Measurements from ENCODE around the gene ZFYVE28. TPM values are rescaled to one million over a fixed set of nuclear protein-coding genes. Genes with fewer than 3 reads are reported as not detected.

The ZFYVE28 gene
- total RNA-seq, 2 experiments from 2014 or later = 26.2 to 28.0 TPM

DNA sequence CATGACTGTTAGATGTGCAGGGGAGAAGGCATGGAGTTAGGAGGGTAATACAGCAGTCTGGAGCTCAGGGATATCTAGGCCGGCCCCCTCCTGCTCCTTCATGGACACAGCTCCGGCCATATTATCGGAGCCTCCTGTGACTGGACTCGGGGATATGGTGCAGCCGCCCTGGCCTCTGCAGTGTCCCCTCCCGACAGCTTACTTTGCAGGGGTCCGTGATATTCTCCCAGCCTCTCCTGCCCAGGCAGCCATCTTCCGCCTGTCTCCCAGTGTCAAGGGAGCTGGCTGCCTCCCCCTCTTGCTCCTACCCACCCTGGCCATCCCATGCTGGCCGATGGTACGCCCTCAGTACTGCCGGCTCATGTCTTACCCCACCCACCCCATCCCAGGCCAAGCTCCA, 30.6 kb upstream of the ZFYVE28 start:
- CTCF ChIA-PET = interaction anchor here (1.1 kb wide), 1 partner anchor 30 kb away, joined by 4 read pairs; the partner anchor contains the start of genes CFAP99 and ZFYVE28

DNA sequence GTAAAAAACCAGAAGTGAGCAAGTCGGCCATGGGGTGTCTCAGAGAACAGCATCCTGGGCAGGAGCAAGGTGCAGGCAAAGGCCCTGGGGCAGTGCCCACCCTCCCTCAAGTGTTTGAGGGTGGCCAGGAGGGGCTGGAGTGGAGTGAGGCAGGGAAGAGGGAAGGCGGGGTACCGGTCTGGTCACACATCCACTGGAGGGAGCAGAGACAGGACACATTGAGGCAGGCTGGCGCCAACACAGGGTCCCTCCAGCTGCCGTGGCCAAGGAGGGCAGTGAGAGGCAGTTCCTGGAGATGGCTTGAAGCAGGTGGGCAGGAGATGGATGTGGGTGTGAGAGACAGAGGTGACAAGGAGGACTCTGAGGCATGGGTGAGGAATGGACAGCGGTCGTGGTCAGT, 30.1 kb upstream of the ZFYVE28 start:
- Mint-ChIP-seq H3K27me3 (no peaks in the 10 kb centered on the region), H3K4me1 (ENCODE audit: low read depth) (no peaks in the 10 kb centered on the region), H3K9me3 (no peaks in the 10 kb centered on the region), H3K4me3 (no peak overlapping the region), H3K27ac (no peak overlapping the region), H3K36me3 (ENCODE audit: low read depth) (no peaks in the 10 kb centered on the region)
- TF ChIP-seq, protein P1, sequence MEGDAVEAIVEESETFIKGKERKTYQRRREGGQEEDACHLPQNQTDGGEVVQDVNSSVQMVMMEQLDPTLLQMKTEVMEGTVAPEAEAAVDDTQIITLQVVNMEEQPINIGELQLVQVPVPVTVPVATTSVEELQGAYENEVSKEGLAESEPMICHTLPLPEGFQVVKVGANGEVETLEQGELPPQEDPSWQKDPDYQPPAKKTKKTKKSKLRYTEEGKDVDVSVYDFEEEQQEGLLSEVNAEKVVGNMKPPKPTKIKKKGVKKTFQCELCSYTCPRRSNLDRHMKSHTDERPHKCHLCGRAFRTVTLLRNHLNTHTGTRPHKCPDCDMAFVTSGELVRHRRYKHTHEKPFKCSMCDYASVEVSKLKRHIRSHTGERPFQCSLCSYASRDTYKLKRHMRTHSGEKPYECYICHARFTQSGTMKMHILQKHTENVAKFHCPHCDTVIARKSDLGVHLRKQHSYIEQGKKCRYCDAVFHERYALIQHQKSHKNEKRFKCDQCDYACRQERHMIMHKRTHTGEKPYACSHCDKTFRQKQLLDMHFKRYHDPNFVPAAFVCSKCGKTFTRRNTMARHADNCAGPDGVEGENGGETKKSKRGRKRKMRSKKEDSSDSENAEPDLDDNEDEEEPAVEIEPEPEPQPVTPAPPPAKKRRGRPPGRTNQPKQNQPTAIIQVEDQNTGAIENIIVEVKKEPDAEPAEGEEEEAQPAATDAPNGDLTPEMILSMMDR (IDR thresholded peaks at IDR 0.05) = no peak
- POLR2A ChIA-PET = no interaction called here
- DNase-seq (no peak), ATAC-seq (ENCODE audit: poor library complexity) (no peak)
- Histone ChIP-seq H3K9me3 (ENCODE audit: control insufficient read depth in 1 of 2, insufficient read depth in 1 of 2, low read length in 2 of 2) (no peaks in the 10 kb centered on the region), H3K36me3 (ENCODE audit: insufficient read depth, low read length) (no peaks in the 10 kb centered on the region), H3K27ac (ENCODE audit: low read depth in 1 of 2, low read length in 2 of 2) (no peak overlapping the region), H3K27me3 (ENCODE audit: control insufficient read depth in 1 of 2, insufficient read depth in 2 of 2, low read length in 2 of 2) (no peaks in the 10 kb centered on the region), H3K4me3 (ENCODE audit: low read length) (no peak overlapping the region), H3K4me1 (ENCODE audit: insufficient read depth, low read length) (no peaks in the 10 kb centered on the region)
- intact Hi-C loops (cut with DNase I, micrococcal nuclease) = no loop called here
- CTCF ChIA-PET = no interaction called here

More for the DNA sequence above, 30.6 kb upstream of the ZFYVE28 start:
- H3K27me3 Mint-ChIP-seq = no peaks in the 10 kb centered on the region
- no peaks in the 10 kb centered on the region for H3K36me3 Mint-ChIP-seq (ENCODE audit: low read depth)
- no peaks in the 10 kb centered on the region for H3K4me1 Mint-ChIP-seq (ENCODE audit: low read depth)
- Histone ChIP-seq H3K27ac (ENCODE audit: low read depth in 1 of 2, low read length in 2 of 2) (no peak overlapping the region), H3K9me3 (ENCODE audit: control insufficient read depth in 1 of 2, insufficient read depth in 1 of 2, low read length in 2 of 2) (no peaks in the 10 kb centered on the region), H3K4me3 (ENCODE audit: low read length) (no peak overlapping the region), H3K4me1 (ENCODE audit: insufficient read depth, low read length) (no peaks in the 10 kb centered on the region), H3K27me3 (ENCODE audit: control insufficient read depth in 1 of 2, insufficient read depth in 2 of 2, low read length in 2 of 2) (no peaks in the 10 kb centered on the region), H3K36me3 (ENCODE audit: insufficient read depth, low read length) (no peaks in the 10 kb centered on the region)
- intact Hi-C loops (cut with DNase I, micrococcal nuclease) = no loop called here
- ATAC-seq (ENCODE audit: poor library complexity) (no peak), DNase-seq (no peak)
- TF ChIP-seq, protein P1 (IDR thresholded peaks at IDR 0.05) = no peak
- POLR2A ChIA-PET = no interaction called here
- no peak overlapping the region for H3K4me3 Mint-ChIP-seq
- H3K27ac Mint-ChIP-seq = no peak overlapping the region
- no peaks in the 10 kb centered on the region for H3K9me3 Mint-ChIP-seq

DNA sequence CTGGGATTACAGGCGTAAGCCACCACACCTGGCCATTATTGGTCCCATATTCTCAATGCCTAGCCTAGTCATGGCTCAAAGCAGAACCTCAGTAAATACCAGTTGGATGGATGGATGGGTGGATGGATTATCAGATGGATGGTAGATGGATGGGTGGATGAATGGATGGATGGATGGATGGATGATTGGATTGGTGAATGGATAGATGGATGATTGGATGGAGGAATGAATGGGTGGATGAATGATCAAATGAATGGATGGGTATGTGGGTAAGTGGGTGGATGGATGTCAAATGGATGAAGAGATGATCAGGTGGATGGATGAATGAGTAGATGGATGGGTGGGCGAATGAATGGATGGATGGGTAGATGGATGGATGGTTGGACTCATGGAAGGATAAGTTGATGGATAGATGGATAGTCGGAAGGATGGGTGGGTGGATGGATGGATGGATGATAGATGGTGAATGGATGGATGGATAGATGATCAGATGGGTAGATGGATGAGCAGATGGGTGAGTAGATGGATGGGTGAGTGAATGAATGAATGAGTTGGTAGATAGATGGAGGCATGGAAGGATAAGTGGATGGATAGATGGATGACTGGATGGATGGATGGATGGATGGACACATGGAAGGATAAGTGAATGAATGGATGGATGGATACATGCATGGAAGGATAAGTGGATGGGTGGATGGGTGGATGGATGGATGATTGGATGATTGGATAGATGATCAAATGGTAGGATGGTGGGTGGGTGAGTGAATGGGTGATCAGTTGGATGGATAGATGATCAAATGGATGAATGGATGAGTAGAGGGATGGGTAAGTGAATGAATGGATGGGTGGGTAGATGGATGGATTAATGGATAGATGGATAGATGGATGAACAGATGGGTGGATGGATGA, 28.5 kb upstream of the ZFYVE28 start:
- Mint-ChIP-seq H3K4me3 (no peak overlapping the region), H3K27ac (no peak overlapping the region), H3K4me1 (ENCODE audit: low read depth) (no peaks in the 10 kb centered on the region), H3K36me3 (ENCODE audit: low read depth) (no peaks in the 10 kb centered on the region), H3K27me3 (no peaks in the 10 kb centered on the region), H3K9me3 (no peaks in the 10 kb centered on the region)
- CTCF ChIA-PET = no interaction called here
- POLR2A ChIA-PET = no interaction called here
- Histone ChIP-seq H3K9me3 (ENCODE audit: control insufficient read depth in 1 of 2, insufficient read depth in 1 of 2, low read length in 2 of 2) (no peaks in the 10 kb centered on the region), H3K4me3 (ENCODE audit: low read length) (no peak overlapping the region), H3K36me3 (ENCODE audit: insufficient read depth, low read length) (no peaks in the 10 kb centered on the region), H3K27me3 (ENCODE audit: control insufficient read depth in 1 of 2, insufficient read depth in 2 of 2, low read length in 2 of 2) (no peaks in the 10 kb centered on the region), H3K4me1 (ENCODE audit: insufficient read depth, low read length) (peaks cover 2% of the 10 kb centered on the region), H3K27ac (ENCODE audit: low read depth in 1 of 2, low read length in 2 of 2) (no peak overlapping the region)
- no peak for ATAC-seq (ENCODE audit: poor library complexity)
- DNase-seq = no peak
- intact Hi-C loops (cut with DNase I, micrococcal nuclease) = no loop called here
- TF ChIP-seq, protein P1 (IDR thresholded peaks at IDR 0.05) = no peak

Measured in CD4-positive, alpha-beta T cell (primary cell).